Stimulated activated CD8-positive, alpha-beta memory T cell treated with anti-CD3 and anti-CD28 coated beads, Interleukin-15, amount 100 ng/mL, for 24 hours (primary cell): ENCODE measurements around the gene INF2.
"Not testable (repeated sequence)": the region's sequence is repeated elsewhere in the genome, so short reads cannot be mapped to it uniquely, and the experiment has no call there.

Experiments
- DNase-seq: peaks from one replicate; pipeline ENCODE4 v3.0.0-alpha.2; 2020; ENCODE audit warnings: low read depth

The INF2 gene

DNA sequence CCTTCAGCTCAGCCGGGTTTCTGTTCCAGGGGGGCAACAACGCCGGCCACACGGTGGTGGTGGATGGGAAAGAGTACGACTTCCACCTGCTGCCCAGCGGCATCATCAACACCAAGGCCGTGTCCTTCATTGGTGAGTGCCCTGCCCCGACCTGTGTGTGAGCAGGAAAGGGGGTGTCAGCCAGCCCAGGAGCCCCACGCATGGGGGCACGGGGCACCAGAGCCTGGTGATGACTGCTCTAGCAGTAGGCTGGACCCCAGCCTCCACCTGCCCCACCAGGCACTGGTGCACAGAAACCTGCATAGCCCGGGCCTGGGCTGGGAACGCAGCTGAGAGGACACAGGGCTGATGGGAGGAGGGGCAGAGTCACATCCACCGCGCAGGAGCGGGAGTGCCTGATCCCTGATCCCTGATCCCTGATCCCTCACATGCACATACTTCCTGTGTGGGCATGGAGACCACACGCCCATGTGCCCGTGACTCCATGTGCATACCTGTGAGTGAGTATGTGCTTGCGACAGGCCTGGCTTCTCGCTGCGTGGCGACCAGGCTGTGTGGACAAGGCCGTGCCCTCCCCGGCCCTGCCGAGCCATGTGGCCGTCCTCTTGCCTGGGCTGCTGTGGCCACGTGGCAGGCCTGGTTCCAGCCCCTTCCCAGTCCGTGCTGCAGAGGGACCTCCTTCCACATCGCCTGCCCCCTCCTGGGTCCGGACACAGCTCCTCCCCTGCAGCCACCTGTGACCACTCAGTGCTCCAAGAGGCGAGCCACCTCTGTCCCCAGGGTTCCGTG lies 45.8 kb downstream of the INF2 start:
- DNase-seq = no peak

DNA sequence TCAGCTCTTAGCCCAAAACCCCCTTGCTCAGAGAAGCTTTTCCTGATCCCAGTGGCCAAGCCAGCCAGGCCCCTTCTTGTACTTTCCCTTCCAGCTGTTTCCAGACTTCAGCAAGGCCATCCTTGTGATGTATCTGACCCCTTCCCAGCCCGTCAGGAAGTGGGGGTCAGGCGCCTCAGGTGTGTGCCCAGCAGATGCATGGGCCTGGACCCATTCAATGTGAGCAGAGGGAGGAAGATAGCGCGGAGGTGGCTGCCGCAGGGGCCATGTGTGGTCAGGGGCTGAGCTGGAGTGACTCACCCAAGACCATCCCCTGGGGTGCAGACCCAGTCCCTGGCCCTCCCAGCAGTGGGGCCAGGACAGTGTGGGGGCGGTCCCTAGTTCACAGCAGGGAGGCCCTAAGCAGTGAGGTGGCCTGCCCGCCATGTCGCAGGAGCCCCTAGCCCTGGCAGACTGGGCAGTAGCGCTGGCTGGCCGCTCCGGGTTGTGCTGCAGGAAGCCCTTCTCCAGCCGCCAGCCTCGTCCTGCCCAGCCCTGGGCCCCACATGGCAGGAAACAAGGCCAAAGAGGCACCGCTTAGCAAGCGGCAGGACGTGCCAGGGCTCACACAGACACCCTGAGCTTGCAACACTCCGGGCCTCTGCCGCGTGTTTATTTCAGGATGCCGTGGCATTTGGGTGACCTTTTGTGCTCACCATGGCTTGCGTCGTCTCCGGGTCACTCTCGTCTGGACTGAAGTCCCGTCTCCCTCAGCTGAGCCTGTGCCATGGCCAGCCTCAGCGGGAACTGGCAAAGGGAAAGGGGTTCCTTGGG lies 46.6 kb downstream of the INF2 start:
- no peak for DNase-seq

DNA sequence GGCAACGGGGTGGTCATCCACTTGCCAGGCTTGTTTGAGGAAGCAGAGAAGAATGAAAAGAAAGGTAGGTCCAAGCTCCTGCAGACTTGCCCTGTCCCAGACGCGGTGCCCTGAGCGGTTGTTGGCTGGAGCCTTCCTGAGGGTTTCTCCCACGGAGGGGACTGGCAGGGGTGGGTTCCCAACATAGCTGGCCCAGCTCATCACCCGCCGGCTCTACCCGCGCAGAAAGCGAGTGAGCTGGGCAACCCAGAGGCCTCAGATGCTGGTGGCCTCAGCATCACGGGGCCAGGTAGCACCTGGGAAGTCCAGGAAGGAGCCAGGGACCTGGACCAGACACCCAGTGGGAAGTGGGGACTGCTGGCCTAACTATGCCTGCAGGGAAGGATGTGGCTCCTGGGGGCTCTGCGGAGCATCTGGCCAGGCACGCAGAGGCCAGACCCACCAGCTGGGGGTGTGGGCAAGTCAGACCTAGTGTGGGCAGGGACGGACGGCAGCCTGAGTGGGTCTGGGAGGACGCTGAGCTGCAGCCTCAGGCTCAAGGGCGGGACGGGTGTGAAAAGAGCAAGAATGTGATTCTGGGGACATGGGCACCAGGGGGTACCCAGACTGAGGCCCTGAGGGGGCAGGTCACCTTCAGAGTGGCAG lies 49.1 kb downstream of the INF2 start:
- DNase-seq = no peak

DNA sequence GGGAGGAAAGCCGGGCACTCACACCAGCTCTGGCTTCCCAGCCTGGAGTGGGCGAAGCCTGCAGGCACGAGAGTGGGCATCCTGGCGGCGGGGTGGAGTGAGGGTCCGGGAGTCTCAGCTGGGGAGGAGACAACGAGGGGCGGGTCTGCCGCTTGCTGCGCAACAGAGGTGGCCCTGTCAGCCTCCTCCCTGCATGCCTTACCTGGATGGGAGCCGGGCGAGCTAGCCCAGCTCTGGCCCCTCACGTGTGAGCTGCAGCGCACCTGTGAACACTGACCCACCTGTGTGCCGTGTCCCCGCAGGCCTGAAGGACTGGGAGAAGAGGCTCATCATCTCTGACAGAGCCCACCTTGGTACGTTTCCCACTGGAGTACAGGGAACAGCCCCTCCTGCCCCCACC lies 49.6 kb downstream of the INF2 start:
- DNase-seq = no peak

DNA sequence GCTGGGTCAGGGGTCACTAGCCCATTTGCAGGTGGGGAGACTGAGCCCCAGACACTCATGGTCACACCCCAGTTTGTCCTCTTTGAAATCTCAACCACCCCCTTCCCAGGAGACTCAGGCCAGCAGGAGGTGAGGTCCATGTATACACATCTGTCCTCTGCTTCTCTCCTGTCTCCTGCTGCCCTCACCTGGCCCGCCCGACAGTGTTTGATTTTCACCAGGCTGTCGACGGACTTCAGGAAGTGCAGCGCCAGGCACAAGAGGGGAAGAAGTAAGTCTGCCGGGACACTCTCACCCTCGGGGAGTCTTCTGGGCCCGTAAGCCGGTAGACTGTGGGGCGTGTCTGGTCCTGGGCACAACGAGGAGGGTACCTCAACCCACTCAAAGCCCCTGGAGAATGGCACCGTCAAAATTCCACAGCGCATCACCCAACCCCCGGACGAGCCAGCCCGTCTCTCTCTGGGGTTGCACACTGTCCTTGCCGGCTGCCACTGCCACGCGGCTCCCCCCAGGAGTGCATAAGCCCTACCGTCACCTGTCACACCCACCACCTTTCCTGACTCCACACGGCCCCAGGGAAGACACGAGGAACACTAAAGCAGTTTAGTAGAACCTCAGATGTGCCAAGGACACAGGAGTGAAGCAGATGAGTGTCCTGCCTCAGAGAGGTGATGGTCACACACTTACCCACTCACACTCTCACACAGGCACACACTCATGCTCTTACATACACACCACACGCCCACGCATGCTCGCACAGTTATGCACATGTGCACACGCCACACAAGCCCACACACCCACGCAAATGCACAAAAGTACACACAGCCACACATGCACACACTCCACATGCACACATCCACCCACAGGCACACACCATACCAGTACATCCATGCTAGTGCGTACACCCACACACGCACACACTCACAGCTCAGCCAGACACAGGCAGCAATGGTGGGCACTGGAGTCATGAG lies 50.4 kb downstream of the INF2 start:
- DNase-seq = no peak

DNA sequence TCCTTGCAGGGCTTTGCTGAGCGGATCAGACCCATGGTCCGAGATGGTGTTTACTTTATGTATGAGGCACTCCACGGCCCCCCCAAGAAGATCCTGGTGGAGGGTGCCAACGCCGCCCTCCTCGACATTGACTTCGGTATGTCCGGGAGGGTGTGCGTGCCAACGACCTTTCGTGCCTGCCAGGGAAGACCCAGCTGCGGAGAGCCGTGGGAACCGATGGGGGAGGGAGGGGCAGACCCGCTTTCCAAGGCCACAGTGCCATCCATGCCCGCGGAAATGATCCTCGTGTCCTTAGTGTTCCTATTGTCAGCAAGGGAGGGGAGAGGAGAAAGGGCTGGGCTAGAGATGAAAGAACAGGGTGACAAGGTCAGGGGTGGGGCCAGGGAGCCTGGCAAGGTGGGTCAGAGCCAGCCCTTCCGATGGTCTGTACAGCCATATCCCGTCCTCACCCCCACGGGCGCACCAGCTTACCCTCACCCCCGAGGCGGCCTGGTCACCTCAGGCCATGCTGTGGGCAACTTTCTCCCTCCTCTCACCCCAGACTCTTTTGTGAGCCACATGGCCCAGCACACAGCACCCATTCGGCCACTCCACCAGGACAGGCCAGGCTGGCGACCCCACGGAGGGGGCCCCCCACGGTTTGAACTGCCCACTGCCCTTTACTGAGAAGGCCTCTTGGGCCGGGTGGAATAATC lies 51.8 kb downstream of the INF2 start:
- DNase-seq = no peak

DNA sequence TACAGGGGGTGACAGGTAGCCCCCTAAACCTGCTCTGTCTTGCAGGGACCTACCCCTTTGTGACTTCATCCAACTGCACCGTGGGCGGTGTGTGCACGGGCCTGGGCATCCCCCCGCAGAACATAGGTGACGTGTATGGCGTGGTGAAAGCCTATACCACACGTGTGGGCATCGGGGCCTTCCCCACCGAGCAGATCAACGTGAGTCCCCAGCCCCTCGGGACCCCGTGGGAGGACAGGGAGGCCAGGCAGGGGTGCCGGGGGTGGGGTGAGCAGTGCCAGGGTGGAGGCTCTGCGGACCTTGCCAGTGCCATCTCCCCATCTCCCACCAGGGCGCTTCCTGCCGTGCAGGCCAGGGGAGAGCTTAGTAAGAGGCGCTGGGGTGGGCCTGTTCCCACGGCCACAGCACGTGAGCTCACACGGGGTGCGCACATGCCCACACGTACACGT lies 52.4 kb downstream of the INF2 start:
- no peak for DNase-seq

DNA sequence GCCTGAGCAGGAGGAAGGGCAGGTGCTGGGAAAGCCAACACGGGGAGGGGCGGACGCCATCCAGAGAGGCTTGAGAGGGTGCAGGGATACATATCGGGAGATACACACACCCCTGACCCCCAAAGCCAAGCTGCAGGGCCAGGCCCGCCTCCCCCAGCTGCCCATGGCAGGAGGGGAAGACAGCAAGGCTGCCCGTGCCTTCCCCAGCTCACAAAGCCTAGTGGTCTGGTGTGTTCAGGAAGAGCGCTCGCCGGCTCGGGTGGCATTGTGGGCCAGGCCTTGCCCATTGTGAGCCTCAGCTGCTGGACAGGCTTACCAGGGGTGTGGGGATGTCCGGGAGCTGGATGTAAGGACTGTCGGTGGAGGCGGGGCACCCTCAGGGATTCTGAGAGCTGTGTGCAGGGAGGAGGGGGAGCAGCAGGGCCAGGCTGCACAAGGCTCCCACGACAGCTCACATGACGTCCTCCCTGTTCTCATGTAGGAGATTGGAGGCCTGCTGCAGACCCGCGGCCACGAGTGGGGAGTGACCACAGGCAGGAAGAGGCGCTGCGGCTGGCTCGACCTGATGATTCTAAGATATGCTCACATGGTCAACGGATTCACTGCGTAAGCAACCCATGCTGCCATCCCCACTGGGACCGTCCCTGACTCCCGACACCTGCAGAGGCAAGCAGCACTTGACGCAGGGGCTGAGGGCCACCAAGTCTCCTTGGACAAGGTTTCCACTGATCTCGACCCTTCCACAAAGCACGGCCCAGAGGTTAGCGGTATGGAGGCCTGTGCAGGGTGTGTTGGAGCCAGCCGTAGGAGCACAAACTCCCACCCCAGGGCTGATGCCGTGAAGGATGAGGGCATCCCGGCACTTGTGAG lies 53.4 kb downstream of the INF2 start:
- no peak for DNase-seq

DNA sequence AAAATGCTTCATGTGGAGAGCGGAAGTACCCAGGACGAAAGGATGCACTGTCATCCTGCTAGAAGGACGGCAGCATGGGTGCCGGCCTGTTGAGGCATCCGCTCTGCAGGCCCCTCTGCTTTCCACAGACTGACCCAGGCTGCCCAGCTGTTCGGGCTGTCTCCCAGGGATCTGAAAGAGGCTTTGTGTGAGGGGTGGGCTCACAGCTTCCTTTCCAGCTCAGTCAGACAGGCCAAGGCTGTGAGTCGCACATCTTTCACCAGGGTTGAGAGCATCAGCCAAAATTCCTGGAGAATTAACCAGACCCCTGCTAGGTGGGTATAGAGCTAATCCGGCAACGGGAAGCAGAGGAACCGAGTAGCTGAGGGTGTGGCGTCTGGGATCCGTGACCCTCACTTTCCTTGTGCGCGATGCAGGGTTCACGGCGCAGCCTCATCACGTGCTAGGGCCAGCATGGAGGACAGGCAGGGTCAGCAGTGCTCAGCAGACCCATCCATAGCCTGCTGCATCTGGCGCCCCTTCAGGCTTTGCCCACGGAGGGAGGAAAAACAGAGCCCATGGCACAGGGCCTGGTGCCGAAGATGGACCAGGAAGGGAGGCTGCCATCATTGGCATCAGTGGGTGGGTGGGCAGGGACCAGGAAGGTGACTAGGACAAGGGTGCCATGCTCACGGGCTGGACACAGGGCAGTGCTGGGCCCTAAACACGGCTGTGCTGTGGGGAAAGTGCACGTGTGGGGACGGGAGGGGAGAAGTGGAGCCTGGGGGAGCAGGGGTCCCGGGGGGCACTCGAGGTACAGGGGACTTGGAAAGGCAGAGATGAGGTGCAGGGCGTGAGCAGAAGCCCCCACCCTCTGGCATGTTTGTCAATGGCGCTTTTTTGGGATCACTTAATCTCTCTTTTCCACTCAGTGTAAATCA lies 54.3 kb downstream of the INF2 start:
- no peak for DNase-seq

DNA sequence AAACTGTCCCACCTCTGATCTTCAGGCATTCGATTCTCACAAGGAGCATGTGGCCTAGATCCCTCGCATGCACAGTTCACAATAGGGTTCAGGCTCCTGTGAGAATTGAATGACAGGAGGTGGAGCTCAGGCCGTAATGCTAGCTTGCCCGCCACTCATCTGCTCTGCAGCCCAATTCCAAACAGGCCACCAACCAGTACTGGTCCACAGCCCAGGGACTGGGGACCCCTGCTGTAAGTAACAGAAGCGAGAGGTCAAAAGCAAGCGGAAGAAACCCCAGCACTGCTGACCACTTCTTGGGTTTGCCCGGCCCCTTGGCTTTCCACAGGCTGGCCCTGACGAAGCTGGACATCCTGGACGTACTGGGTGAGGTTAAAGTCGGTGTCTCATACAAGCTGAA lies 55.1 kb downstream of the INF2 start:
- no peak for DNase-seq

DNA sequence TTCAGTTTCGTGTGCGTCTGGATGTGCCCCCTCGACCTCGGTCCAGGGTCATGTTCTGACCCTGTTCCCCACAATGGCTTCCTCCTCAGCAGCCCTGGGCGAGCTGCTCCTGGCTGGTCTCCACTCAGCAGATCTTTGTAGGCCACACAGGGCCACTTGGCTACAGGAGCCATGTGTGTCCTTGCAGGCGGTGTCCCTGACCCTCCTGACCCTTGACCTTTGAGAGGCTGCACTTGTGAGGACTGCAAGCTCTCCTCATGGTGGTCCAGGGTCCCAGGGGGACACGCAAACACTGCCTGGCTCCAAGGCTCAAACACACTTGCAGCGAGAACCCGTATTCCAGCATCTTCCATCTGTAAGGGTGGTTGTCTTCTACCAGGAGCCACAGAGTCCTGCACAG lies 56.0 kb downstream of the INF2 start:
- no peak for DNase-seq

DNA sequence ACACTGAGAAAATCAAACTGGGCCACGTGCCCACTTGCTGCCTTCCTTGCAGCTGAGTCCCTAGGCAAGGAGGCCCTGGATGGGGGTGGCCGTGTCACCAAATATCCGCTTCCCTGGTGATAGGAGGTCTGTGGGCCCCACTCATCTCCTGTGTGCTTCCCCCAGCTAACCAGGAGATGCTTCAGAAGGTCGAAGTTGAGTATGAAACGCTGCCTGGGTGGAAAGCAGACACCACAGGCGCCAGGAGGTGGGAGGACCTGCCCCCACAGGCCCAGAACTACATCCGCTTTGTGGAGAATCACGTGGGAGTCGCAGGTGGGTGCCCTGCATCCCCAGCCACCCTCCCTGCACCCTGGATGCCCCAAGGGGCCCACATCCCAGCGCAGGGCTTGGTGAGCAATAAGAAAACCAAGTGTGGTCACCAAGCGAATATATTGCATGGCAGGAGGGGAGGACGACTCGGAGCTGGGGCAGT lies 56.7 kb downstream of the INF2 start:
- no peak for DNase-seq

DNA sequence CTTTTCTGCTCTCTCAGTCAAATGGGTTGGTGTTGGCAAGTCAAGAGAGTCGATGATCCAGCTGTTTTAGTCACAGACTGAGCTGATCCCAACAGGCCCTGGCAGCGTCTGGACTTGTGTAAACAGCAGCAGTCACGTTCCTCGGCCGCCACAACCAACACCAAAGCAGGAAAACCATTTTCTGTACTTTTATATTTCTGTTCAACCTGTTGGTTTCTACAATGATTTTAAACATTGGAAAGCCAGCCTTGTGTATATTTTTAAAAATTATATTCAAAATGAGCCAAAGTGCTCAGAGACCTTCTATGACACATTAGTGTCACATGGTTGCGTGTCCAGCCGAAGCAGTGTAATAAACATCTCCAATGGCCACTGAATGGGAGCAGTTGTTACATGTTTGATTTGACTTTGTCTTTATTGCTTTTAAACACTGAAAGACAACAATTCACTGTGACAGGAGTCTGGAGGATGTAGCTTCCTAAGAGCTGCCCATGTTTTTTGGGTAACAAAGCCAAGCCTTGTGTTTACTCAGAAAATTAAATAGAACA lies 57.6 kb downstream of the INF2 start:
- DNase-seq = no peak

DNA sequence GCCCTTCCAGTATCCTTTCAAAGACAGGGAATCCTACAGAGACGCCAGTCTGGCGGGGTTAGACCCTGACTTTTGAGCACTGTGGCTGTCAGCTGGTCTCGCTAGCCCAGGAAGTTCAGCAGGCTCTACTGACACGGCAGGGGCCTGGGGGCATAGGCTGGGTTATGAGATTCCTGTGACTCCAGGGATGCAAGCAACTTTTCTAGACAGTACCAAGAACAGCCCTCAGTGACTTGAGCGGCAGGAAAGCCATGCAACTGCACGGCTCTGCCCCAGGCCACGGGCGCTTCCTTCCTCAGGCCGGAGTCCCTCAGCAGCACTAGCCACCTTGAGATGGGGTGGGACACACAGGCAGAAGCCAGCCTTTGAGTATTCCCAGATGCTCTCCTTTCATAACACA lies 58.5 kb downstream of the INF2 start:
- no peak for DNase-seq

DNA sequence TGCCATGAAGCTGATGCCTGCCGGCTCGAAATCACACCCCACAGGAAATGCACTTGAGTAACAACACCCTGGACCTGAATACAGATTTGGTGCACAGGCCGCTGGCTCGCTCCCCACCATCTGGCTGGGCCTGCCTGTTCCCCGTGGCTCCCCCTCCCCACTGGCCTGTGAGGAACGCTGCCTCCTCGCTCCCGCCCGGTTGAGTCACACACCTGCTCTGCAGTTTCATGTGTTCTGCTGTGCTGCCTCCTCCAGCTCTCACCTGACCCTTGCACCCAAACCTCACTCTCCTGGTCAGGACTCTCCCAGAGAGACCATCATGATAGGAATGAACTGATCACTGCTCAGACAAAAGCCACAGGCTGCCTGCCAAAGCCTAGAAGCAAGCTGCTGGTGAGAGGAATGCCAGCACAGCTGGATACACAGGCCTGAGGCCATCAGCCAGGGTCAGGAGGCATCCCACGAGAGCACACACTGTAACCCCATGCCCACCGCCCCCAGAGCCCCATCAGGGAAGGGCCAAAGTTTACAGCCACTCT lies 59.8 kb downstream of the INF2 start:
- DNase-seq = no peak

DNA sequence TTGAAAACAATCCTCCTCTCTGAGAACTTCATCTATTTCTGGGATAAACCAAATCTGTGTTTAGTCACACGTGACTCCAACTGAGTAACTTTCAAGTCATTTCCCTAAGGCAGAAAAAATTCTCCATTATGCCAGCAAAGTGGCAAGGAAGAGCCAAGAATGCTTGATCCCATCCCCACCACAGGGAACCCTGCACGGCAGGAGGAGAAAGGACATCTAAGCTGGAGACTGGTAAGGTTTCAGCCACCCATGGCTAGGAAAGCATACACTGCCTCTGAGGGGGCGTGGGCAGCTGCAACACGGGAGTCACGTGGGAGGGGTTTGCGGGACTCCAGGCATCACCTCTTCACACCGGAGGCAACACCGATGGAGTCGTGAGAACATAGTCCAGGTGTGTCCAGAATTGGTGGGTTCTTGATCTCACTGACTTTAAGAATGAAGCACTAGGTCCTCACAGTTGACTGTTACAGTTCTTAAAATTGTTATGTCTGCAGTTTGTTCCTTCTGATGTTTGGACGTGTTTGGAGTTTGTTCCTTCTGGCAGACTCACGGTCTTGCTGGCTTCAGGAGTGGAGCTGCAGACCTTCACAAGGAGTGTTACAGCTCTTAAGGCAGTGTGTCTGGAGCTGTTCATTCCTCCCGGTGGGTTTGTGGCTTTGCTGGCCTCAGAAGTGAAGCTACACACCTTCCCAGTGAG lies 60.8 kb downstream of the INF2 start:
- DNase-seq = no peak

DNA sequence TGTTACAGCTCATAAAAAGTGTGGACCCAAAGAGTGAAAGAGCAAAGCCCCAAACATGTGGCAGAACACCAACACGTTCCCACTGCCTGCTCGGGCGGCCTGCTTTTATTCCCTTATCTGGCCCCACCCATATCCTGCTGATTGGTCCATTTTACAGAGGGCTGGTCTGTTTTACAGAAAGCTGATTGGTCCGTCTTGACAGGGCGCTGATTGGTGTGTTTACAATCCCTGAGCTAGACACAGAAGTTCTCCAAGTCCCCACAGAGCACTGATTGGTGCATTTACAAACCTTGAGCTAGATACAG lies 61.3 kb downstream of the INF2 start:
- not testable (repeated sequence) for DNase-seq
